ENCODE results near the gene GGA3. TPM values are rescaled to one million over a fixed set of nuclear protein-coding genes. Genes with fewer than 3 reads are reported as not detected.

The GGA3 gene
- polyA plus RNA-seq, 1 experiment: 27.6 TPM

Other genes with a start within 250 kb of the GGA3 start
- 44.2 and 50.8 TPM in 2 replicates for gene MRPL58, start 248.9 kb downstream of the GGA3 start, polyA plus RNA-seq (2011; rRNA removed)
- gene ATP5PD, start 214.6 kb downstream of the GGA3 start, polyA plus RNA-seq (2011; rRNA removed): 160 and 304 TPM in 2 replicates
- gene KCTD2, start 214.4 kb downstream of the GGA3 start, polyA plus RNA-seq (2011; rRNA removed): 23.5 and 28.0 TPM in 2 replicates
- gene SLC16A5, start 173.7 kb downstream of the GGA3 start, polyA plus RNA-seq (2011; rRNA removed): 8.7 and 18.3 TPM in 2 replicates
- 5.7 and 6.9 TPM in 2 replicates for gene ARMC7, start 151.6 kb downstream of the GGA3 start, polyA plus RNA-seq (2011; rRNA removed)
- 38.3 and 61.8 TPM in 2 replicates for gene NT5C, start 129.9 kb downstream of the GGA3 start, polyA plus RNA-seq (2011; rRNA removed)
- gene JPT1, start 107.1 kb downstream of the GGA3 start, polyA plus RNA-seq (2011; rRNA removed): 65.5 and 111 TPM in 2 replicates
- gene SUMO2, start 78.6 kb downstream of the GGA3 start, polyA plus RNA-seq (2011; rRNA removed): 131 and 304 TPM in 2 replicates
- 45.4 and 74.1 TPM in 2 replicates for gene NUP85, start 55.9 kb downstream of the GGA3 start, polyA plus RNA-seq (2011; rRNA removed)
- 66.3 and 69.1 TPM in 2 replicates for gene MRPS7, start 273 bp upstream of the GGA3 start, polyA plus RNA-seq (2011; rRNA removed)
- 20.2 and 29.0 TPM in 2 replicates for gene MIF4GD, start 9.6 kb upstream of the GGA3 start, polyA plus RNA-seq (2011; rRNA removed)
- gene SLC25A19, start 27.8 kb upstream of the GGA3 start, polyA plus RNA-seq (2011; rRNA removed): 8.3 and 12.0 TPM in 2 replicates
- gene GRB2, start 144.1 kb upstream of the GGA3 start, polyA plus RNA-seq (2011; rRNA removed): 46.5 and 50.7 TPM in 2 replicates
- gene TMEM94, start 195.0 kb upstream of the GGA3 start, polyA plus RNA-seq (2011; rRNA removed): 14.0 and 35.5 TPM in 2 replicates

Data from BJ (cell line).